Measurements from ENCODE around the gene SSBP3.
"Not testable (repeated sequence)": the region's sequence is repeated elsewhere in the genome, so short reads cannot be mapped to it uniquely, and the experiment has no call there.

Gene SSBP3

GRCh38 chr1:54239631-54240031 is 166.6 kb downstream of the SSBP3 start:
- DNase-seq, result peak; percentile 22

GRCh38 chr1:54239035-54239383 is 167.2 kb downstream of the SSBP3 start:
- no peak for DNase-seq

- no peak for DNase-seq
These were observed 167.7 kb downstream of the SSBP3 start for GRCh38 chr1:54238353-54239034.

- DNase-seq, result no peak
These were observed 168.6 kb downstream of the SSBP3 start for GRCh38 chr1:54237586-54237985.

- DNase-seq, result no peak
These were observed 171.9 kb downstream of the SSBP3 start for GRCh38 chr1:54234284-54234683.

GRCh38 chr1:54233196-54233595 is 173.0 kb downstream of the SSBP3 start:
- DNase-seq, result not testable (repeated sequence)

GRCh38 chr1:54230507-54231339 is 175.5 kb downstream of the SSBP3 start:
- DNase-seq, result no peak

- peak; percentile 69 for DNase-seq
These were observed 176.8 kb downstream of the SSBP3 start for GRCh38 chr1:54229281-54229891.

GRCh38 chr1:54228638-54229079 is 177.5 kb downstream of the SSBP3 start:
- no peak for DNase-seq

GRCh38 chr1:54227891-54228310 is 178.3 kb downstream of the SSBP3 start:
- peak; percentile 15 for DNase-seq

- DNase-seq, result peak; percentile 80
These were observed 179.0 kb downstream of the SSBP3 start for GRCh38 chr1:54227091-54227602.

GRCh38 chr1:54225986-54226559 is 180.1 kb downstream of the SSBP3 start:
- DNase-seq, result no peak

- no peak for DNase-seq
These were observed 180.8 kb downstream of the SSBP3 start for GRCh38 chr1:54225378-54225777.

GRCh38 chr1:54224233-54224632 is 182.0 kb downstream of the SSBP3 start:
- DNase-seq, result no peak

- DNase-seq, result no peak
These were observed 182.6 kb downstream of the SSBP3 start for GRCh38 chr1:54223441-54224202.

GRCh38 chr1:54222711-54223110 is 183.5 kb downstream of the SSBP3 start:
- no peak for DNase-seq

- DNase-seq, result no peak
These were observed 184.2 kb downstream of the SSBP3 start for GRCh38 chr1:54221867-54222484.

GRCh38 chr1:54221113-54221834 is 184.9 kb downstream of the SSBP3 start:
- no peak for DNase-seq

GRCh38 chr1:54220004-54220811 is 186.0 kb downstream of the SSBP3 start:
- no peak for DNase-seq

GRCh38 chr1:54219688-54220003 is 186.5 kb downstream of the SSBP3 start:
- no peak for DNase-seq

Measured in fibroblast of skin of back (primary cell).